HG02852 (cell line): ENCODE results near the gene CCDC149.

Experiments used
- ATAC-seq: cut with Tn5 transposase; IDR thresholded peaks from one replicate; pipeline ENCODE4 v1.9.1; 2021; ENCODE audit warnings: mild to moderate bottlenecking, moderate library complexity; ENCODE audit not compliant: unreplicated experiment

Gene CCDC149

GRCh38 chr4:24912252-24913118 lies at the start of gene CCDC149:
Gene CCDC149 (minus strand): TSS chr4:24913042. CDS start chr4:24912864, 178 bp downstream.
- no peak for ATAC-seq

GRCh38 chr4:24957886-24958285 lies 45.0 kb upstream of the CCDC149 start:
- ATAC-seq: no peak

GRCh38 chr4:24956763-24957162 lies 43.9 kb upstream of the CCDC149 start:
- ATAC-seq: no peak

DNA sequence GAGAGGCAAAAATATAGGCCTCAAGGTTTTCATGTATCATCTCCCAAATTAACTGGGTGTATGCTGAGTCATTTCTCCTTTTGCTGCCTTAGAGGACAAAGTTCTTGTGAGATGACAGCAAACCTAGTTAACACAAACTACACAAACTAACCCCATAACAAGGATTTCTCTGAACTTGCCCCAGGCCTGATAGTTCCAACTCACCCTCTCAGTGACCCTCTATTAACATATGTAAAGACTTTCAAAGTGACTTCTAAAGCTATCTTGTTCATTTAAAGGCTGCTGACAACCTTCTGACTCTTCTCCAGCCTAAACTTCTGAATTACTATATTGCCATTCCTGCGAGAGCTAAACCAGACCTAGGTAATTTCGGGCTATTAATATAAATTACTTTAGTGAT lies 43.2 kb upstream of the CCDC149 start:
- no peak for ATAC-seq

DNA sequence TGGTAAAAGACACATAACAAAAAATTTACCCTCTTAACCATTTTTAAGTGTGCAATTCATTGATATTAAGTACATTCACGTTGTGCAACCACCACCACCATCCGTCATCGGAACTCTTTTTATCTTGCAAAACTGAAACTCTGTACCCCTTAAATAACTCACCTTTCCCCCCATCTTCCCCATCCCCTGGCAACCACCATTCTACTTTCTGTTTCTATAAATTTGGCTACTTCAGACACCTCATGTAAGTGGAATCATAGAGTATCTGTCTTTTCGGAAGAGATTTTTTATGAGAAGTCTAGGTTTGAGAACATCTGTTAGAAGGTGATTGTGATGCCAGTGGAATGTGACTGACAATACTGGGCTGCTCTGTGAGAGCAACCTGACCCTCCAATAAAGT lies 39.8 kb upstream of the CCDC149 start:
- ATAC-seq: no peak

DNA sequence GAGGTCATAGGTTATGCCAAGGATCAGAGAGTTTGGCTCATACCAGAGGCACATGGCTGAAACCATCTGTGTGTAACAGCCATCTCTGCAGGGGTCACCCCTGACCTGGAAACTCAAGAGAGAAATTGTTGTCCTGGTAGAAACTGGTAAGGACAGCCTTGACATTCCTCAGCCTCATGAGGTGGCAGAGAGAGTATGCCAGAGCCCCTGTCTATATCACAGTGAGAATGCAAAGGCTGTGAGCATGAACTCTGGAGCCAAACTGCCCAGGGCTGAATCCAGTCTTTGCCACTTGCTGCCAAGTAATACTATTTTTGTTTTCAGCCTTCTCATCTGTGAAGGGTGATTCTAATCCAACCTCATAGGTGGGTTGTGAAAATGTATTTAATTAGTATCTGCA lies 37.1 kb upstream of the CCDC149 start:
- no peak for ATAC-seq

GRCh38 chr4:24937917-24938281 lies 25.1 kb upstream of the CCDC149 start:
- no peak for ATAC-seq

DNA sequence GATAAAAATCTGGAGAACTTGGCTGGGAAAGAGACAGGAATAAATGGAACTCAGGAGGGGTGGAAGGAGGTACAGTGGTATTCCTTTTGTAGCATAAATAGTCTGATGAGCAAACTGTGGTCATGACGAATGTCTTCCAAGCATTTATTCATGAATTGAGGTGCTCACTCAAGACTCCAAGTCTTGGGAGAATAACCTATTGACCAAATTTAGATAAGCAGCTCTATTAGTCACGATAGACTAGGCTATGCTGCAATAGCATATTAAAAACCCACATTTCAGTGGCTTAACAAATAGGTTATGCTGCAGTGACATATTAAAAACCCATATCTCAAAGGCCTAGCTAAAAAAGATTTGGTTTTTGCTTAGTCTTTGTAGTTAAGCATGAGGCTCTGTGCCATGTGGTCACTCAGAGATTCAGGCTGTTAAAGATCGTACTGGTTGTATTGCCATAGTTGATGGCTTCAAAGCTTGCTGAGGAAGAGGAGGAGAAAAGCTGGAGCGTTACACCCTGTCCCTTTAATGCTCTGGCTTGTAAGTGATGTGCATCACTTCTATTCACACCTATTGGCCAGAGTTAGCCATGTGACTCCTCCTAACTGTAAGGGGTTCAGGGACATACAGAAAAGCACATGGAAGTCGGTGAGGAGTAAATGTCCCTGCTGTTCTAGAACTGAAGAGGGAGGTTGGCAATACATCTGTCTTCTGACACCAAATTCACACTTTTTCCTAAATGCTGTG lies 24.5 kb upstream of the CCDC149 start:
- no peak for ATAC-seq

- no peak for ATAC-seq
Observed at GRCh38 chr4:24935856-24936255, 23.0 kb upstream of the CCDC149 start.

DNA sequence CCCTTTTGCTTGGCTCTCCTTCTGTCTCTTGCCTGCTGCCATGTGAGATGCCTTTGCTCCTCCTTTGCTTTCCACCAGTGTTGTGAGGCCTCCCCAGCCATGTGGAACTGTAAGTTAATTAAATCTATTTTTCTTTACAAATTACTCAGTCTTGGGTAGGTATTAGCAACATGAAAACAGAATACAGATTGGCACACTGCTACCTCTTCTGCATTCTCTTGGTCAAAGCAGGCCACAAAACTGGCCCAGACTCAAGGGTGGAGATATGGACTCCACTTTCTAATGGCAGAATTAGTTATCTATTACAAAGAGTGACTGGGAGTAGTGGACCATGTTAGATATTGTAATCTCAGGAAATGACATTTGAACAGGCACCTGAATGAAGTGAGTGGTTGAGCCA lies 21.5 kb upstream of the CCDC149 start:
- no peak for ATAC-seq

DNA sequence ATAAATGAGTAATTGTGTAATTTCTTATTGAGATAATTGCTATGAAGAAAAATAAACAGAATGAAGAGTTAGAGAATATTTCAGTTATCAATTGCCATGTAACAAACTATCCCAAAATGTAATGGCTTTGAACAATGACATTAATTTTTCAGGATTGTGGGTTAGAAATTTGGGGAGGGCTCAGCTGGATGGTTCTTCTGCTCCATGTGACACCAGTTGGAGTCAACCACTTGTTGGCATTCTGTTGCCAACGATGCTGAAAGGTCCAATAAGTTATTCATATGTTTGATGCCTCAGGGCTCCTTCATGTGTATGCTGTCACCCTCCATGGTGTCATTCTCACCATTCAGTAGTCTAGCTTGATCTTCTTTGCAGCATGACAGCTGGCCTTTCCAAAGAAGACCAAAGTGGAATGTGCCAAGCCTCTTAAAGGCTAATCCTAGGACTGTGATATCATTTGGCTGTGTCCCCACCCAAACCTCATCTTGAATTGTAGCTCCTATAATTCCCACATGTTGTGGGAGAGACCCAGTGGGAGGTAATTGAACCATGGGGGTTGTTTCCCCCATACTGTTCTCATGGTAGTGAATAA lies 20.9 kb upstream of the CCDC149 start:
- ATAC-seq: no peak

DNA sequence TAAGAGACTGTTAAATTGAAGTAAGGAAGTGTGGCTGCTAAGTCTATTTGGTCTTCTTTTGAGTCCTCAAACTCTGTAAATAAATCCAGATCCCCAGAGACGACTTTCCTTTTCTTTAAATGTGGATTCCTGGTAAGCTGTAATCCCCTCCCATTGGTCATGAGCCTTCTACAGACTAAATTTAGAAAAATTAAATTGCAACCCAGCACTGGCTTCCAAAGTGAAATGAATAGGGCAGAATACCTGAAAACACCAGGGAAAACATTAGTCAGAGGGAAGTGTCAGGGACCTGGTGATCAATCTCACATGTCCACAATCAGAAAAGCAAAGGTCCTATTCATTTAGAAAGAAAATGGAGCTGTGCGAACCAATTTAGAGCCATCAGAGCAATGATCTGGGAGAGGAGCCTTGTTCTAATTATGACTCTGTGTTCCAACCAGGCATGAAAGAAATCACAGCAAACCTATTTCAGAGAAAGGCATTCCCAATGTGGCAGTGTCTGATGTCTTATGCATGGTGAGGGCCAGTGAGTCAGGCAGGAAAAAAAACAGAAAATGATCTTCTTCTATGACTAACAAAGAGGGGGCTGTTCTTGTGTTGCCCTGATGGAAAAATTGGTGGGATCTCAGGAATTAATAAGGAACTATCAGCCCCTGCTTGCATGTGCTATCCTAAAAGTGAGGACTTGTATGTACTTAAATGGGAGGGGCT lies 19.8 kb upstream of the CCDC149 start:
- no peak for ATAC-seq

GRCh38 chr4:24930151-24930550 lies 17.3 kb upstream of the CCDC149 start:
- no peak for ATAC-seq

GRCh38 chr4:24928708-24929107 lies 15.9 kb upstream of the CCDC149 start:
- ATAC-seq: no peak

DNA sequence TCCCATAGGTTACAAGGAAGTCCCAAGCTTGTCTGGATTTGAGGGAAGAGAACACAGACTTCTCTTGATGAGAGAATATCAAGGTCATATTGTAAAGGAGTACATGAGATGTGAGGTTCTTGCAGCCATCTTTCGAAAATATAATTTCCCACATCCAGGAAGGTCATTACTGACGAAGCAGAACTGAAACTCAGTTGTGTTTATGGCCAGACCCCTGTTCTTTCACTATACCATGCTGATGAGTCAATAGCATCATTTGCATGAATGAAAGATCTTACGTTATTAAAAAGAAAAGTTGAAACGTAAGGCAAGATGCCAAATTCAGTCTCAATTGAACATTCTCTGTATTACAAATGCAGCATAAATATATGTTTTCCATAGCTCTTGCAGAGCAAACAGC lies 14.2 kb upstream of the CCDC149 start:
- no peak for ATAC-seq

DNA sequence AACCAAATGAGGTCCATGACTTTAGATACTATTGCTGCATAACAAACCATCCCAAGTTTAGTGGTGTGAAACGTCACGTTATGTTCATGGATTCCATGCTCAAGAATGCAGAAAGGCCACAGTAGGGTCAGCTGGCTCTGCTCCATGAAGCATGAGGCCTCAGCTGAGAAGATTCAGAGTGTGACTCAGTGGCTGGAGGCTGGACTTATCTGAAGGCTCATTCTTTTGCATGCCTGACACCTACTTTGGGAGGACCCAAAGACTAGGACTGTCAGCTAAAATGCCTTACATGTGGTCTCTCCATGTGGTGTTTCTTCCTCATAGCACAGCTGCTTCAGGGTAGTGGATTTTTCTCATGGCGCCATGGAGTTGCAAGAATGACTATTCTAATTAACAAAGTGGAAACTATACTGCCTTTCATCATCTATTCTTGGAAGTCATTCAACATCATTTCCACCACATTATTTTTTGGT lies 11.5 kb upstream of the CCDC149 start:
- no peak for ATAC-seq

- ATAC-seq: no peak
Observed at GRCh38 chr4:24923550-24923949, 10.7 kb upstream of the CCDC149 start.

DNA sequence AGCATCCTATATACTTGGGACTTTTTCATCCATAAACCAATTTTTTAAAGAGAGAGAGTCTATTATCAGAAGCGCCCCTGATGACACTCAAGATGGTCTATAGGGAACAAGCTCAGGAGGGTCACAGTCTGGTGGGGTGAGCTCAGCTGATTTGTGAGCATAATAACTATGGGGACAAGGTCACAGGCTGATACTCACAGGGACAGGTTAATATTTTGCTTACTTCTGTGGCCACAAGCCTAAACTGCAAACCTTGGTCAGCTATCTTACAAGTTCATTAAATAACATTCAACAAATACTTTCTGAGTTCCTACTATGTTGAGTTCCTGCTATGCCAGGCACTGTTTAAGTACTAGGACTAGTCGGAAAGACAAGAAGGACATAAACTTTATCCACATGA lies 10.2 kb upstream of the CCDC149 start:
- ATAC-seq: no peak

DNA sequence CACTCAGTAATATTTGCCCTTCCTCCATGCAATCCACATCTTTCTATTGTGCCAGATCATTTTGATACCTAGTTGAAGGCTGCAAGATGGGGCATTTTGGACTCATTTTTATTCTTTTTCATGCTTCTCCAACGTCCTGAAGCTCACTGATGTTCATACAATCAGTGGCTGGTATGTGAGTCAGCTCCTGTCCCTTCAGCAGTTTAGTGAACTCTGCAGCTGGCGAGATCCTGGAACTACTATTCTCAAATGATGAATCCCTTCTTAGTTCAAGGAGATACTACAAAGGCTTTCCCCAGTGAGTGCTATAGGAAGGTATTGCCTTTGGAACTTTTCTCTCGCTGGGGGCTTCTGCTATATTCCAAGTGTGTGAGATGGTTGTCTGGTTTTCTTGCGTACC lies 9.6 kb upstream of the CCDC149 start:
- no peak for ATAC-seq

- no peak for ATAC-seq
Observed at GRCh38 chr4:24921491-24921890, 8.6 kb upstream of the CCDC149 start.

DNA sequence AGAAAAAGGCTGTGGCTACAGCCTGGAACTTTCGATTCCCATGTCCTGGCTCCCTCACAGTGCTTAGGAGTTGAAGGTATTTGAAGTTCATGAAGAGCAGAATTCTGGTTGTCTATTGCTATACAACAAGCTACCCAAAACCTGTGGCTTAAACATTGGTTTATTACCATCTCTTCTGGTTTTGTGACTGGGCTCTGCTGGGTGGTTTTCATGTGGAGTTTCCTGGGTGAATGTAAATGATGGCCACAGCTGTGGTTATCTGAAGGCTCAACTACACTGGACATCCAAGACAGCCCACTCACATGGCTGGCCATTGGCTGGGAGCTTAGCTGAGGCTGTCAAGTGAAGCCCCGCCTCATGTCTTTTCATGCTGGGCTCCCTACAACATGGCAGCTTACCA lies 7.2 kb upstream of the CCDC149 start:
- ATAC-seq: no peak
